Loucy (cell line): ENCODE results near the gene ZBTB7B.

Source experiments
- CTCF ChIP-seq: fragments of 200-600 bp; sonication (generic); conservative IDR thresholded peaks from 2 replicates; pipeline ENCODE4 v1.5.1; 2014; ENCODE audit warnings: mild to moderate bottlenecking, antibody characterized with exemption, low read length
- EZH2phosphoT487 ChIP-seq: fragments of 200-600 bp; IDR thresholded peaks from 2 replicates; pipeline ENCODE4 v1.6.1; 2018; ENCODE audit warnings: antibody characterized with exemption, mild to moderate bottlenecking, moderate library complexity, borderline replicate concordance

- TF ChIP-seq CTCF: no peak
- no peak for TF ChIP-seq EZH2phosphoT487
Measured at GRCh38 chr1:154963643-154964042, 39.0 kb upstream of the ZBTB7B start.
